Erythroblast (primary cell): ENCODE measurements around the gene SYMPK.

Source experiments
- GATA1 ChIP-seq: IDR thresholded peaks from 2 replicates; pipeline ENCODE4 v1.6.1; 2011; ENCODE audit warnings: low read depth, mild to moderate bottlenecking, control low read depth, low read length, moderate library complexity
- POLR2A ChIP-seq: IDR thresholded peaks from 2 replicates; pipeline ENCODE4 v1.6.1; 2011; ENCODE audit warnings: mild to moderate bottlenecking, low read length

GRCh38 chr19:45785781-45786532 lies 77.0 kb downstream of the SYMPK start:
- TF ChIP-seq POLR2A: no peak
- no peak for TF ChIP-seq GATA1
